GM18502 (cell line): ENCODE results near the gene PHF2.

Experiments
- ATAC-seq: cut with Tn5 transposase; IDR thresholded peaks from one replicate; pipeline ENCODE4 v1.9.1; 2021; ENCODE audit warnings: mild to moderate bottlenecking; ENCODE audit not compliant: unreplicated experiment, poor library complexity

The PHF2 gene

GRCh38 chr9:93648181-93648580 is 71.8 kb downstream of the PHF2 start:
- ATAC-seq = no peak

- ATAC-seq = no peak
Measured at GRCh38 chr9:93648836-93649235, 72.5 kb downstream of the PHF2 start.

- no peak for ATAC-seq
Measured at GRCh38 chr9:93649610-93650261, 73.4 kb downstream of the PHF2 start.

- no peak for ATAC-seq
Measured at GRCh38 chr9:93650448-93650847, 74.1 kb downstream of the PHF2 start.

GRCh38 chr9:93651521-93651950 is 75.2 kb downstream of the PHF2 start:
- no peak for ATAC-seq

- ATAC-seq = no peak
Measured at GRCh38 chr9:93652604-93653592, 76.5 kb downstream of the PHF2 start.

- ATAC-seq = no peak
Measured at GRCh38 chr9:93653760-93654159, 77.4 kb downstream of the PHF2 start.

- no peak for ATAC-seq
Measured at GRCh38 chr9:93654351-93654961, 78.1 kb downstream of the PHF2 start.

GRCh38 chr9:93655621-93656425 is 79.4 kb downstream of the PHF2 start:
- ATAC-seq = no peak

GRCh38 chr9:93656426-93657239 is 80.2 kb downstream of the PHF2 start:
- ATAC-seq = no peak

GRCh38 chr9:93657331-93658111 is 81.1 kb downstream of the PHF2 start:
- ATAC-seq = no peak

GRCh38 chr9:93658184-93658925 is 82.0 kb downstream of the PHF2 start:
- ATAC-seq = no peak

- ATAC-seq = no peak
Measured at GRCh38 chr9:93659044-93659836, 82.9 kb downstream of the PHF2 start.

GRCh38 chr9:93659837-93660177 is 83.4 kb downstream of the PHF2 start:
- ATAC-seq = no peak

GRCh38 chr9:93660352-93661046 is 84.1 kb downstream of the PHF2 start:
- no peak for ATAC-seq

GRCh38 chr9:93661591-93661990 is 85.2 kb downstream of the PHF2 start:
- no peak for ATAC-seq
